ENCODE results near the gene NAV3. TPM values are rescaled to one million over a fixed set of nuclear protein-coding genes. Genes with fewer than 3 reads are reported as not detected.

The NAV3 gene
- total and polyA plus RNA-seq, 7 donors: 0.47 to 4.2 (median 2.2) TPM

GRCh38 chr12:77835969-77836368, 5.3 kb downstream of the NAV3 start:
- Histone ChIP-seq H3K27ac (no peak overlapping the region), H3K4me1 (no peaks in the 10 kb centered on the region), H3K9me3 (no peaks in the 10 kb centered on the region), H3K36me3 (ENCODE audit: insufficient read depth in 1 of 2, low read depth in 1 of 2) (no peaks in the 10 kb centered on the region), H3K4me3 (no peak overlapping the region), H3K27me3 (ENCODE audit: insufficient read depth in 3 of 3, low read length in 2 of 3) (no peaks in the 10 kb centered on the region)
- no peak for TF ChIP-seq CTCF (IDR thresholded peaks at IDR 0.05)
- DNase-seq (no peak), ATAC-seq (no peak)
- intact Hi-C loops (cut with DNase I): no loop called here

GRCh38 chr12:77837876-77838291, 7.2 kb downstream of the NAV3 start:
- intact Hi-C loops (cut with DNase I): no loop called here
- no peaks in the 10 kb centered on the region for H3K36me3 ChIP-seq (ENCODE audit: insufficient read depth in 1 of 2, low read depth in 1 of 2)
- peak in 1 of 2 donors; percentile 49 for DNase-seq
- no peak overlapping the region for H3K4me3 ChIP-seq
- ATAC-seq: no peak
- no peak overlapping the region for H3K27ac ChIP-seq
- WGBS, 3 donors: 13 to 21% (median 14%) methylated on average over 3 of the region's 3 CpGs
- TF ChIP-seq CTCF (IDR thresholded peaks at IDR 0.05): no peak
- no peaks in the 10 kb centered on the region for H3K4me1 ChIP-seq
- H3K9me3 ChIP-seq: no peaks in the 10 kb centered on the region
- H3K27me3 ChIP-seq (ENCODE audit: insufficient read depth in 3 of 3, low read length in 2 of 3): no peaks in the 10 kb centered on the region

GRCh38 chr12:77841521-77841920, 10.8 kb downstream of the NAV3 start:
- Histone ChIP-seq H3K9me3 (no peaks in the 10 kb centered on the region), H3K27me3 (ENCODE audit: insufficient read depth in 3 of 3, low read length in 2 of 3) (no peaks in the 10 kb centered on the region), H3K36me3 (ENCODE audit: insufficient read depth in 1 of 2, low read depth in 1 of 2) (no peaks in the 10 kb centered on the region), H3K4me1 (no peaks in the 10 kb centered on the region), H3K4me3 (no peak overlapping the region), H3K27ac (no peak overlapping the region)
- ATAC-seq (no peak), DNase-seq (no peak)
- TF ChIP-seq CTCF (IDR thresholded peaks at IDR 0.05): no peak
- intact Hi-C loops (cut with DNase I): no loop called here

- Histone ChIP-seq H3K27me3 (ENCODE audit: insufficient read depth in 3 of 3, low read length in 2 of 3) (no peaks in the 10 kb centered on the region), H3K4me3 (no peak overlapping the region), H3K27ac (no peak overlapping the region), H3K9me3 (no peaks in the 10 kb centered on the region), H3K36me3 (ENCODE audit: insufficient read depth in 1 of 2, low read depth in 1 of 2) (no peaks in the 10 kb centered on the region), H3K4me1 (peaks cover under 1% of the 10 kb centered on the region)
- TF ChIP-seq CTCF (IDR thresholded peaks at IDR 0.05): no peak
- peak in 2 of 4 donors; percentile 40 to 68 for ATAC-seq
- WGBS, 3 donors: 55 to 58% (median 56%) methylated on average over 5 of the region's 5 CpGs
- no peak for DNase-seq
- intact Hi-C loops (cut with DNase I): no loop called here
Observed at GRCh38 chr12:77842430-77842829, 11.7 kb downstream of the NAV3 start.

- WGBS, 3 donors: 77 to 86% (median 80%) methylated on average over 4 of the region's 4 CpGs
- Histone ChIP-seq H3K27me3 (ENCODE audit: insufficient read depth in 3 of 3, low read length in 2 of 3) (no peaks in the 10 kb centered on the region), H3K4me3 (no peak overlapping the region), H3K4me1 (peaks cover 10% of the 10 kb centered on the region), H3K9me3 (no peaks in the 10 kb centered on the region), H3K27ac (no peak overlapping the region), H3K36me3 (ENCODE audit: insufficient read depth in 1 of 2, low read depth in 1 of 2) (no peaks in the 10 kb centered on the region)
- intact Hi-C loops (cut with DNase I): no loop called here
- TF ChIP-seq CTCF (IDR thresholded peaks at IDR 0.05): no peak
- ATAC-seq (no peak), DNase-seq (no peak)
Observed at GRCh38 chr12:77845831-77846230, 15.1 kb downstream of the NAV3 start.
